Ectodermal cell (in vitro differentiated cells): ENCODE data around the gene WWC2.

Experiments
- H3K27ac ChIP-seq: 2 replicates; pipeline ENCODE4 v1.7.0; 2013; ENCODE audit warnings: mild to moderate bottlenecking, low read depth, low read length; ENCODE audit not compliant: insufficient read depth, poor library complexity, severe bottlenecking
- H3K27me3 ChIP-seq: 2 replicates; pipeline ENCODE4 v1.7.0; 2013; ENCODE audit warnings: mild to moderate bottlenecking, low read length; ENCODE audit not compliant: insufficient read depth, control insufficient read depth, poor library complexity, severe bottlenecking
- H3K36me3 ChIP-seq: one replicate; pipeline ENCODE4 v1.7.0; 2013; ENCODE audit warnings: low read length; ENCODE audit not compliant: control insufficient read depth, insufficient read depth
- H3K4me1 ChIP-seq: one replicate; pipeline ENCODE4 v1.7.0; 2013; ENCODE audit warnings: low read length; ENCODE audit not compliant: control insufficient read depth, insufficient read depth
- H3K4me3 ChIP-seq: 2 replicates; pipeline ENCODE4 v1.7.0; 2013; ENCODE audit warnings: low read depth, low read length, control low read depth; ENCODE audit not compliant: insufficient read depth
- H3K9me3 ChIP-seq: 2 replicates; pipeline ENCODE4 v1.7.0; 2013; ENCODE audit warnings: mild to moderate bottlenecking, low read length, moderate library complexity; ENCODE audit not compliant: control insufficient read depth
- WGBS, 2 experiments: methylation state at CpG; one replicate each; pipeline ENCODE4 v1.1.7; 2013; ENCODE audit warnings: missing lambda C conversion rate in 2 of 2; 5-methylcytosine and 5-hydroxymethylcytosine counted together

WWC2 gene

GRCh38 chr4:183366206-183366835 is 267.3 kb downstream of the WWC2 start:
- no peaks in the 10 kb centered on the region for H3K27me3 ChIP-seq
- peaks cover 5% of the 10 kb centered on the region for H3K4me1 ChIP-seq
- no peak overlapping the region for H3K27ac ChIP-seq
- no peaks in the 10 kb centered on the region for H3K36me3 ChIP-seq
- H3K9me3 ChIP-seq, result no peaks in the 10 kb centered on the region
- WGBS, 2 experiments, result 86 to 88% methylated on average over 16 of the region's 16 CpGs
- no peak overlapping the region for H3K4me3 ChIP-seq

- 82% methylated on average over 8 of the region's 8 CpGs for WGBS, 2 experiments
- no peaks in the 10 kb centered on the region for H3K27me3 ChIP-seq
- no peaks in the 10 kb centered on the region for H3K36me3 ChIP-seq
- H3K27ac ChIP-seq, result no peak overlapping the region
- H3K4me3 ChIP-seq, result no peak overlapping the region
- peaks cover 3% of the 10 kb centered on the region for H3K4me1 ChIP-seq
- H3K9me3 ChIP-seq, result no peaks in the 10 kb centered on the region
Measured at GRCh38 chr4:183369073-183369472, 270.0 kb downstream of the WWC2 start.
